Breast epithelium (tissue), 3 donors: ENCODE results near the gene MESD.

Experiments used
- POLR2AphosphoS5 ChIP-seq, 3 donors: sonication (generic); formaldehyde crosslinking; IDR thresholded peaks; one replicate each; pipeline ENCODE4 v1.6.1; 2017; ENCODE audit warnings: antibody characterized with exemption in 3 of 3
- TF ChIP-seq, protein P1 (sequence below), 3 donors: fragments of 450-650 bp; IDR thresholded peaks; one replicate each; pipeline ENCODE4 v1.5.1; 2016 to 2017; ENCODE audit warnings: antibody characterized with exemption in 3 of 3, mild to moderate bottlenecking in 3 of 3, moderate library complexity in 3 of 3

GRCh38 chr15:80939216-80939615 is 50.4 kb downstream of the MESD start:
- TF ChIP-seq, protein P1, sequence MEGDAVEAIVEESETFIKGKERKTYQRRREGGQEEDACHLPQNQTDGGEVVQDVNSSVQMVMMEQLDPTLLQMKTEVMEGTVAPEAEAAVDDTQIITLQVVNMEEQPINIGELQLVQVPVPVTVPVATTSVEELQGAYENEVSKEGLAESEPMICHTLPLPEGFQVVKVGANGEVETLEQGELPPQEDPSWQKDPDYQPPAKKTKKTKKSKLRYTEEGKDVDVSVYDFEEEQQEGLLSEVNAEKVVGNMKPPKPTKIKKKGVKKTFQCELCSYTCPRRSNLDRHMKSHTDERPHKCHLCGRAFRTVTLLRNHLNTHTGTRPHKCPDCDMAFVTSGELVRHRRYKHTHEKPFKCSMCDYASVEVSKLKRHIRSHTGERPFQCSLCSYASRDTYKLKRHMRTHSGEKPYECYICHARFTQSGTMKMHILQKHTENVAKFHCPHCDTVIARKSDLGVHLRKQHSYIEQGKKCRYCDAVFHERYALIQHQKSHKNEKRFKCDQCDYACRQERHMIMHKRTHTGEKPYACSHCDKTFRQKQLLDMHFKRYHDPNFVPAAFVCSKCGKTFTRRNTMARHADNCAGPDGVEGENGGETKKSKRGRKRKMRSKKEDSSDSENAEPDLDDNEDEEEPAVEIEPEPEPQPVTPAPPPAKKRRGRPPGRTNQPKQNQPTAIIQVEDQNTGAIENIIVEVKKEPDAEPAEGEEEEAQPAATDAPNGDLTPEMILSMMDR (IDR thresholded peaks at IDR 0.05): no peak
- no peak for TF ChIP-seq POLR2AphosphoS5 (IDR thresholded peaks at IDR 0.05)
